Body of pancreas (tissue), 4 donors: ENCODE measurements around the gene PDE4D. TPM values are rescaled to one million over a fixed set of nuclear protein-coding genes. Genes with fewer than 3 reads are reported as not detected.

ENCODE experiments used
- ATAC-seq: fragments of 150-250 bp; one replicate; pipeline ENCODE4 v1.9.1; 2016
- DNase-seq, 4 donors: peaks; one replicate each; pipeline ENCODE4 v3.0.0-alpha.2; 2019
- H3K27ac ChIP-seq, 4 donors: fragments of 200-600 bp; sonication (generic); 1 replicate in 3 of 4; 2 replicates in 1 of 4; pipeline versions ENCODE4 v1.5.1 to v1.6.1; 2016 to 2019; ENCODE audit warnings: mild to moderate bottlenecking in 1 of 4, mixed read lengths in 1 of 4, moderate library complexity in 1 of 4
- H3K27me3 ChIP-seq, 2 donors: fragments of 200-600 bp; sonication (generic); one replicate each; pipeline ENCODE4 v1.6.0; 2016; ENCODE audit warnings: mild to moderate bottlenecking in 1 of 2
- H3K36me3 ChIP-seq, 2 donors: fragments of 200-600 bp; sonication (generic); replicated peaks in 1 of 2; 2 replicates each; pipeline ENCODE4 v1.5.1; 2016; ENCODE audit warnings: low read depth in 2 of 2; ENCODE audit not compliant: insufficient read depth in 1 of 2
- H3K4me1 ChIP-seq: fragments of 200-600 bp; sonication (generic); one replicate; pipeline ENCODE4 v1.6.0; 2016
- H3K4me3 ChIP-seq, 2 donors: fragments of 200-600 bp; sonication (generic); 1 replicate in 1 of 2; 2 replicates in 1 of 2; pipeline ENCODE4 v1.5.1; 2016 to 2019
- H3K9me3 ChIP-seq, 3 donors: fragments of 200-600 bp; sonication (generic); 1 replicate in 2 of 3; 2 replicates in 1 of 3; pipeline ENCODE4 v1.5.1; 2016
- POLR2A ChIP-seq, 3 donors: fragments of 450-650 bp; IDR thresholded peaks; one replicate each; pipeline ENCODE4 v1.6.1; 2016; ENCODE audit warnings: antibody characterized with exemption in 3 of 3, mild to moderate bottlenecking in 2 of 3
- WGBS, 2 donors: methylation state at CpG; one replicate each; pipeline ENCODE4 v1.1.5; 2017; 5-methylcytosine and 5-hydroxymethylcytosine counted together
- intact Hi-C: fragments of 100-400 bp; cut with DNase I; formaldehyde crosslinking; loops from one replicate; pipeline ENCODE4 v1.15.1; 2023
- total RNA-seq, 2 donors: library from RNA; depleted of rRNA; stranded (reverse); fragments of >200 nt; gene quantifications; one replicate each; pipeline ENCODE4 v1.1.0, GENCODE V29; 2016
- TF ChIP-seq, protein P1 (sequence below), 7 experiments: fragments of 450-650 bp in 4 of 7; fragments of 200-600 bp in 3 of 7; sonication (generic) in 3 of 7; IDR thresholded peaks; one replicate each; pipeline ENCODE4 v1.5.1; 2016 to 2019; ENCODE audit warnings: antibody characterized with exemption in 7 of 7

PDE4D gene
- total RNA-seq, 2 donors from 2014 or later: 8.6 to 9.2 TPM

DNA sequence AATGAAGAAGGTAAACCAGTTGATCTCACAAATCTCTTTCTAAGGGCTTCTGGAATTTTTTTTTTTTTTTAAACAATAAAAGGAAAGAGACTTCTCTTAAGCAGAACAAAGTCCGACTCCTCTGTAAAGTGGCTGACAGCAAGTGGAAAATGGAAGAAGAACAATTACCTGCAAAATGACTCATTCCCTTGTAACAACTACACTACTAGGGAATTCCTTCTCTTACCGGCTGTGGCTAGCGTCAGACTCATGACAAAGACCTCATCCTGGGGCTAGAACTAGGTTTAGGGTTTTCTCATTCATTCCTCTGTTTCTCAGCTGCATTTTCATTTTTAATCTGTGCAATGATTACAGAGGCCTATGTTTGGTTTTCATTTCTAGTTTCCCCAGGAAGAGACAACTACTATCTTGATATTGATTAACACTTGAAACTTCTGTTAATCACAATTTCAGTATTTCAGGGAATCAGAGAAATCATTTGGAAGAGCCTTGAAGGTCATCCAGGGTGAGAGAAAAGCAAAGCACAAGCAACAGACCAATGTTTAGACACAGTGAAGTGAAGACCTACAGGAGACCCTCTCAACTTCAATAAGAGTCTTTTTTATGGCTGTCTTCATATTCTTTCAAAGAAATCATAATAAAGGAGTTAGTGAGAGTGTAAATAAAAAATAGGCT lies 872.8 kb downstream of the PDE4D start:
- TF ChIP-seq, protein P1, sequence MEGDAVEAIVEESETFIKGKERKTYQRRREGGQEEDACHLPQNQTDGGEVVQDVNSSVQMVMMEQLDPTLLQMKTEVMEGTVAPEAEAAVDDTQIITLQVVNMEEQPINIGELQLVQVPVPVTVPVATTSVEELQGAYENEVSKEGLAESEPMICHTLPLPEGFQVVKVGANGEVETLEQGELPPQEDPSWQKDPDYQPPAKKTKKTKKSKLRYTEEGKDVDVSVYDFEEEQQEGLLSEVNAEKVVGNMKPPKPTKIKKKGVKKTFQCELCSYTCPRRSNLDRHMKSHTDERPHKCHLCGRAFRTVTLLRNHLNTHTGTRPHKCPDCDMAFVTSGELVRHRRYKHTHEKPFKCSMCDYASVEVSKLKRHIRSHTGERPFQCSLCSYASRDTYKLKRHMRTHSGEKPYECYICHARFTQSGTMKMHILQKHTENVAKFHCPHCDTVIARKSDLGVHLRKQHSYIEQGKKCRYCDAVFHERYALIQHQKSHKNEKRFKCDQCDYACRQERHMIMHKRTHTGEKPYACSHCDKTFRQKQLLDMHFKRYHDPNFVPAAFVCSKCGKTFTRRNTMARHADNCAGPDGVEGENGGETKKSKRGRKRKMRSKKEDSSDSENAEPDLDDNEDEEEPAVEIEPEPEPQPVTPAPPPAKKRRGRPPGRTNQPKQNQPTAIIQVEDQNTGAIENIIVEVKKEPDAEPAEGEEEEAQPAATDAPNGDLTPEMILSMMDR (IDR thresholded peaks at IDR 0.05): no peak
- no peak for TF ChIP-seq POLR2A (IDR thresholded peaks at IDR 0.05)
- no peak for DNase-seq
- Histone ChIP-seq H3K4me3 (no peak overlapping the region), H3K27ac (no peak overlapping the region), H3K4me1 (no peaks in the 10 kb centered on the region), H3K27me3 (no peaks in the 10 kb centered on the region), H3K9me3 (no peaks in the 10 kb centered on the region), H3K36me3 (no peaks in the 10 kb centered on the region)
- intact Hi-C loops: no loop called here
- no peak for ATAC-seq
- 80 to 87% methylated on average over 3 of the region's 3 CpGs for WGBS, 2 donors

DNA sequence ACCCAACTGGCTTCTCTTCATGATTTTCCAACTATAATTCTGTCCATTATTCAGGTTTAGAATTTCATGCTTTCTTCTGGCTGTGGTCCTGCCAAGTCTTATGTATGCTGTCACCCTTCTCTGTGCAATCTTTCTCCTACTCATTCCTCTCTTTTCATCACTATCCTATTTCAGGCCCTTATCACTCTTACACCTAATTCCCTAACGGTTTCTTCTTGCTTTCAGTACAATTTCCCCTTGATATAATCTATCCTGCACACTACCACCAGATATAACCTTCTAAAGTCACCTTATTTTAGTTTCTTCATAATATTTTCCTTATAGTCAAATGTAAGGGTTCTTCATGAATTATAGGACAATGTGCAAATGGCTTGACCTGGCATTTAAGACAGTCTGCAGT lies 874.4 kb downstream of the PDE4D start:
- no peak for ATAC-seq
- H3K36me3 ChIP-seq: no peaks in the 10 kb centered on the region
- 77 to 80% methylated on average over 1 of the region's 1 CpG for WGBS, 2 donors
- no peaks in the 10 kb centered on the region for H3K4me1 ChIP-seq
- no peaks in the 10 kb centered on the region for H3K9me3 ChIP-seq
- no peak for DNase-seq
- TF ChIP-seq POLR2A (IDR thresholded peaks at IDR 0.05): no peak
- TF ChIP-seq, protein P1 (IDR thresholded peaks at IDR 0.05): no peak
- intact Hi-C loops: no loop called here
- H3K4me3 ChIP-seq: no peak overlapping the region
- no peak overlapping the region for H3K27ac ChIP-seq
- H3K27me3 ChIP-seq: no peaks in the 10 kb centered on the region

DNA sequence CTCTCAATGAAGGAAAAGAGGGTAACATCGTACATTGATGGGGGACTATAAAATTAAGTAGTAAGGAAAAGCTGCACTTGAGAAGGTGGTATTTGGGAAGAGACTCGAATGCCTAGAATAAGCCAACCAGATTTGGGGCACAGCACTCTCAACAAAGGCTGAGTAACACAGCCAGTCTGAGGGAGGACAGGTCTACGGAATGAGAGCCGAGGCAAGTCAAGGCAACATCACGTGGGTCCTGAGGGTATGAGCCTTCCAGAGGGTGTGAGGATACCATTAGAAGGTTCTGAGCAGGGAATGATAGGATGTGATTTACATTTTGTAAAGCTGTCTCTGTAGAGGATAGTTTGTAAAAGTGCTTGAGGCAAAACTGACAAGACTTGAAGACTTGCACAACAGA lies 876.6 kb downstream of the PDE4D start:
- Histone ChIP-seq H3K27me3 (no peaks in the 10 kb centered on the region), H3K9me3 (no peaks in the 10 kb centered on the region), H3K27ac (no peak overlapping the region), H3K36me3 (no peaks in the 10 kb centered on the region), H3K4me1 (no peaks in the 10 kb centered on the region), H3K4me3 (no peak overlapping the region)
- ATAC-seq (no peak), DNase-seq (no peak)
- WGBS, 2 donors: 90 to 92% methylated on average over 5 of the region's 5 CpGs
- no peak for TF ChIP-seq POLR2A (IDR thresholded peaks at IDR 0.05)
- TF ChIP-seq, protein P1 (IDR thresholded peaks at IDR 0.05): no peak
- intact Hi-C loops: no loop called here

DNA sequence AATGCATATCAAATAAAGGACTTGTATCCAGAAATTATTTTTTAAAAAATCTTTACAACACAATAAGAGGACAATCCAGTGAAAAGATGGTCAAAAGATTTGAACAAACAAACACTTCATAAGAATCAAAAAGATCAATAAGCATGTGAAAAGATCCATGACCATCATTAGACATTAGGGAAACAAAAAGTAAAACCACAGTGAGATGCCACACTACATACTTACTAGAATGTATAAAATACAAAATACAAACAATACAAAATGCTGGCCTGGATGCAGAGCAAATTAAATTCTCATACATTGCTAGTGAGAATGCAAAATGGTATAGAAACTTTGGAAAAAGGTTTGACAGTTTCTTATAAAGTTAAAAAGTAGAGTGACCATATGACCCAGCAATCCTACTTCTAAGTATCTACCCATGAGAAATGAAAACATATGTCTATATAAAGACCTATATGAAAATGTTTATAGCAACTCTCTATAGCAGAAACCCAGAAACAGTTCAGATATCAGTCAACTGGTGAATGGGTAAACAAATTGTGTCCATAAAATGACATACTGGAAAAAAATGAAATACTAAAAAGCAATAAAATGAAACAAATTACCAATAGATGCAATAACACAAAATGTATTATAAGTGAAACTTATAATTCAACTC lies 884.6 kb downstream of the PDE4D start:
- Histone ChIP-seq H3K27ac (no peak overlapping the region), H3K9me3 (no peaks in the 10 kb centered on the region), H3K4me3 (no peak overlapping the region), H3K36me3 (no peaks in the 10 kb centered on the region), H3K27me3 (no peaks in the 10 kb centered on the region), H3K4me1 (no peaks in the 10 kb centered on the region)
- TF ChIP-seq, protein P1 (IDR thresholded peaks at IDR 0.05): no peak
- TF ChIP-seq POLR2A (IDR thresholded peaks at IDR 0.05): no peak
- intact Hi-C loops: loop anchor here (5.0 kb wide), 1 partner anchor 112 kb away; no protein-coding TSS in a partner anchor
- DNase-seq (no peak), ATAC-seq (no peak)
